PFSK-1 (cell line): ENCODE results near the gene CYP3A7.

Experiments used
- POLR2AphosphoS5 ChIP-seq: IDR thresholded peaks from 2 replicates; pipeline ENCODE4 v1.6.1; 2012; ENCODE audit warnings: low read depth, mild to moderate bottlenecking, control low read depth, low read length, moderate library complexity
- SIN3A ChIP-seq: IDR thresholded peaks from 2 replicates; pipeline ENCODE4 v1.6.1; 2012; ENCODE audit warnings: mild to moderate bottlenecking, low read length, moderate library complexity, borderline replicate concordance; ENCODE audit not compliant: insufficient read depth
- TAF1 ChIP-seq: IDR thresholded peaks from 2 replicates; pipeline ENCODE4 v1.6.1; 2012; ENCODE audit warnings: low read length, control low read depth, borderline replicate concordance; ENCODE audit not compliant: insufficient read depth
- TF ChIP-seq, protein P1 (sequence below), 2 experiments: IDR thresholded peaks; 2 replicates each; pipeline versions ENCODE4 v1.6.1 to v1.8.0; 2011 to 2012; ENCODE audit warnings: low read depth in 2 of 2, low read length in 2 of 2, control low read depth in 1 of 2, inconsistent platforms in 1 of 2, mild to moderate bottlenecking in 1 of 2, moderate library complexity in 1 of 2; ENCODE audit not compliant: insufficient read depth in 1 of 2

DNA sequence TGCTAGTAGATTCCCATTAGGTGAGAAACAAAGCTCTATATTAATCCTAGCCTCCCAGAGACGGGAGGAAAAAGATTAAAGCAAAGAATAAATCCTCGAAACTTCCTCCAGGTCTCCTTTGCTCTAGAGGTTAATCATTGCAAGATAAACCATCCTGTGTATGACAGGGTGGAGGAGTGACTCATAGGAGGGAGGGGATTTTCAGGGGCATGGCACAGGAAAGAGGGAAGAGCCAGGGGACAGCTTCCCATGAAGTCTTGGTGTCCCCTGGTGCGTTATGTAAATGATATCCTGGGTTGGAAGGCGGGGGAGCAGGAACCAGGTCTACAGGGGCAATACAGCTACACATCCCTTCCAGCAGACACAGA lies 56.0 kb downstream of the CYP3A7 start:
- TF ChIP-seq TAF1 (no peak), POLR2AphosphoS5 (no peak), SIN3A (no peak)
- TF ChIP-seq, protein P1, sequence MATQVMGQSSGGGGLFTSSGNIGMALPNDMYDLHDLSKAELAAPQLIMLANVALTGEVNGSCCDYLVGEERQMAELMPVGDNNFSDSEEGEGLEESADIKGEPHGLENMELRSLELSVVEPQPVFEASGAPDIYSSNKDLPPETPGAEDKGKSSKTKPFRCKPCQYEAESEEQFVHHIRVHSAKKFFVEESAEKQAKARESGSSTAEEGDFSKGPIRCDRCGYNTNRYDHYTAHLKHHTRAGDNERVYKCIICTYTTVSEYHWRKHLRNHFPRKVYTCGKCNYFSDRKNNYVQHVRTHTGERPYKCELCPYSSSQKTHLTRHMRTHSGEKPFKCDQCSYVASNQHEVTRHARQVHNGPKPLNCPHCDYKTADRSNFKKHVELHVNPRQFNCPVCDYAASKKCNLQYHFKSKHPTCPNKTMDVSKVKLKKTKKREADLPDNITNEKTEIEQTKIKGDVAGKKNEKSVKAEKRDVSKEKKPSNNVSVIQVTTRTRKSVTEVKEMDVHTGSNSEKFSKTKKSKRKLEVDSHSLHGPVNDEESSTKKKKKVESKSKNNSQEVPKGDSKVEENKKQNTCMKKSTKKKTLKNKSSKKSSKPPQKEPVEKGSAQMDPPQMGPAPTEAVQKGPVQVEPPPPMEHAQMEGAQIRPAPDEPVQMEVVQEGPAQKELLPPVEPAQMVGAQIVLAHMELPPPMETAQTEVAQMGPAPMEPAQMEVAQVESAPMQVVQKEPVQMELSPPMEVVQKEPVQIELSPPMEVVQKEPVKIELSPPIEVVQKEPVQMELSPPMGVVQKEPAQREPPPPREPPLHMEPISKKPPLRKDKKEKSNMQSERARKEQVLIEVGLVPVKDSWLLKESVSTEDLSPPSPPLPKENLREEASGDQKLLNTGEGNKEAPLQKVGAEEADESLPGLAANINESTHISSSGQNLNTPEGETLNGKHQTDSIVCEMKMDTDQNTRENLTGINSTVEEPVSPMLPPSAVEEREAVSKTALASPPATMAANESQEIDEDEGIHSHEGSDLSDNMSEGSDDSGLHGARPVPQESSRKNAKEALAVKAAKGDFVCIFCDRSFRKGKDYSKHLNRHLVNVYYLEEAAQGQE (IDR thresholded peaks at IDR 0.05; ENCODE audit: insufficient read depth in 1 of 2, low read depth in 2 of 2, low read length in 2 of 2) = no peak
